Measurements from ENCODE around the gene LSM4.
A peak's percentile ranks its signal among the peaks of the same experiment; 100 is the strongest.

LSM4 gene

GRCh38 chr19:18291590-18292461, 31.1 kb downstream of the LSM4 start:
- peak; percentile 79 for DNase-seq

GRCh38 chr19:18291019-18291524, 31.8 kb downstream of the LSM4 start:
- DNase-seq = no peak

- peak; percentile 37 for DNase-seq
These were observed 32.4 kb downstream of the LSM4 start for GRCh38 chr19:18290302-18291018.

GRCh38 chr19:18289471-18290301, 33.2 kb downstream of the LSM4 start:
- DNase-seq = no peak

GRCh38 chr19:18287836-18288772, 34.8 kb downstream of the LSM4 start:
- no peak for DNase-seq

- DNase-seq = no peak
These were observed 35.8 kb downstream of the LSM4 start for GRCh38 chr19:18286973-18287635.

- DNase-seq = no peak
These were observed 38.0 kb downstream of the LSM4 start for GRCh38 chr19:18284712-18285360.

- DNase-seq = no peak
These were observed 39.5 kb downstream of the LSM4 start for GRCh38 chr19:18283338-18283737.

- no peak for DNase-seq
These were observed 40.1 kb downstream of the LSM4 start for GRCh38 chr19:18282788-18283141.

GRCh38 chr19:18282021-18282787, 40.7 kb downstream of the LSM4 start:
- DNase-seq = no peak

GRCh38 chr19:18281082-18282020, 41.5 kb downstream of the LSM4 start, which contains the start of gene JUND:
TSS of gene JUND (minus strand) at chr19:18281622. CDS start at chr19:18281484, 138 bp downstream.
- DNase-seq = peak; percentile 99

- DNase-seq = peak; percentile 74
These were observed 42.4 kb downstream of the LSM4 start for GRCh38 chr19:18280247-18281081.

- DNase-seq = peak; percentile 97
These were observed 43.2 kb downstream of the LSM4 start for GRCh38 chr19:18279516-18280246.

- DNase-seq = no peak
These were observed 43.7 kb downstream of the LSM4 start for GRCh38 chr19:18279266-18279515.

GRCh38 chr19:18278521-18279265, 44.2 kb downstream of the LSM4 start:
- no peak for DNase-seq

GRCh38 chr19:18274781-18275356, 48.0 kb downstream of the LSM4 start:
- DNase-seq = peak; percentile 69
